NT2/D1 (cell line): ENCODE results near the gene SGIP1.
"Not testable (repeated sequence)": the region's sequence is repeated elsewhere in the genome, so short reads cannot be mapped to it uniquely, and the experiment has no call there.

ENCODE experiments used
- DNase-seq: peaks from one replicate; pipeline ENCODE4 v3.0.0-alpha.2; 2011; ENCODE audit warnings: low read depth, low spot score
- H3K27me3 ChIP-seq: 2 replicates; pipeline ENCODE4 v1.6.0; 2011; ENCODE audit warnings: mild to moderate bottlenecking; ENCODE audit not compliant: insufficient read length, insufficient read depth
- H3K36me3 ChIP-seq: 2 replicates; pipeline ENCODE4 v1.6.1; 2011; ENCODE audit warnings: mild to moderate bottlenecking, low read length, mixed read lengths; ENCODE audit not compliant: insufficient read depth, insufficient read length
- H3K4me1 ChIP-seq: 2 replicates; pipeline ENCODE4 v1.5.1; 2011; ENCODE audit not compliant: insufficient read depth, insufficient read length
- H3K4me3 ChIP-seq: 2 replicates; pipeline ENCODE4 v1.5.1; 2011; ENCODE audit warnings: low read depth; ENCODE audit not compliant: insufficient read length
- H3K9ac ChIP-seq: 2 replicates; pipeline ENCODE4 v1.6.0; 2011; ENCODE audit warnings: low read depth; ENCODE audit not compliant: insufficient read length
- H3K9me3 ChIP-seq: 2 replicates; pipeline ENCODE4 v1.5.1; 2011; ENCODE audit warnings: mild to moderate bottlenecking, low read length; ENCODE audit not compliant: insufficient read depth
- SUZ12 ChIP-seq: IDR thresholded peaks from 2 replicates; pipeline ENCODE4 v1.6.1; 2011; ENCODE audit not compliant: insufficient read length, insufficient read depth; ENCODE audit errors: extremely low read depth
- YY1 ChIP-seq: IDR thresholded peaks from 2 replicates; pipeline ENCODE4 v1.6.1; 2011; ENCODE audit not compliant: insufficient read length, insufficient read depth
- ZNF274 ChIP-seq: IDR thresholded peaks from 2 replicates; pipeline ENCODE4 v1.6.1; 2011; ENCODE audit warnings: mild to moderate bottlenecking, low read depth, low read length

The SGIP1 gene

GRCh38 chr1:66731170-66731865 is 197.4 kb downstream of the SGIP1 start:
- DNase-seq = no peak
- Histone ChIP-seq H3K4me1 (no peaks in the 10 kb centered on the region), H3K9ac (no peak overlapping the region), H3K27me3 (no peaks in the 10 kb centered on the region), H3K4me3 (no peak overlapping the region), H3K9me3 (no peaks in the 10 kb centered on the region), H3K36me3 (no peaks in the 10 kb centered on the region)
- TF ChIP-seq YY1 = no peak
- no peak for TF ChIP-seq ZNF274
- TF ChIP-seq SUZ12 = no peak

- TF ChIP-seq ZNF274 (no peak), YY1 (no peak), SUZ12 (no peak)
- H3K36me3 ChIP-seq = no peaks in the 10 kb centered on the region
- no peaks in the 10 kb centered on the region for H3K9me3 ChIP-seq
- no peak overlapping the region for H3K9ac ChIP-seq
- no peaks in the 10 kb centered on the region for H3K27me3 ChIP-seq
- DNase-seq = no peak
- no peaks in the 10 kb centered on the region for H3K4me1 ChIP-seq
- no peak overlapping the region for H3K4me3 ChIP-seq
Measured at GRCh38 chr1:66732407-66733166, 198.6 kb downstream of the SGIP1 start.

- no peak for DNase-seq
- Histone ChIP-seq H3K27me3 (no peaks in the 10 kb centered on the region), H3K4me3 (no peak overlapping the region), H3K4me1 (no peaks in the 10 kb centered on the region), H3K36me3 (no peaks in the 10 kb centered on the region), H3K9me3 (no peaks in the 10 kb centered on the region), H3K9ac (no peak overlapping the region)
- no peak for TF ChIP-seq SUZ12
- no peak for TF ChIP-seq ZNF274
- TF ChIP-seq YY1 = no peak
Measured at GRCh38 chr1:66733348-66734017, 199.5 kb downstream of the SGIP1 start.

GRCh38 chr1:66734531-66734930 is 200.6 kb downstream of the SGIP1 start:
- not testable (repeated sequence) for H3K27me3 ChIP-seq, DNase-seq, H3K4me3 ChIP-seq, H3K36me3 ChIP-seq, H3K4me1 ChIP-seq, H3K9ac ChIP-seq, H3K9me3 ChIP-seq

- Histone ChIP-seq H3K4me1 (no peaks in the 10 kb centered on the region), H3K27me3 (no peaks in the 10 kb centered on the region), H3K4me3 (no peak overlapping the region), H3K9me3 (no peaks in the 10 kb centered on the region), H3K9ac (no peak overlapping the region), H3K36me3 (no peaks in the 10 kb centered on the region)
- TF ChIP-seq YY1 (no peak), ZNF274 (no peak), SUZ12 (no peak)
- DNase-seq = no peak
Measured at GRCh38 chr1:66737836-66738235, 203.9 kb downstream of the SGIP1 start.

- no peak for TF ChIP-seq SUZ12
- TF ChIP-seq YY1 = no peak
- no peak for TF ChIP-seq ZNF274
- Histone ChIP-seq H3K4me3 (no peak overlapping the region), H3K9ac (no peak overlapping the region), H3K4me1 (no peaks in the 10 kb centered on the region), H3K36me3 (no peaks in the 10 kb centered on the region), H3K27me3 (no peaks in the 10 kb centered on the region), H3K9me3 (no peaks in the 10 kb centered on the region)
- DNase-seq = no peak
Measured at GRCh38 chr1:66739401-66740157, 205.6 kb downstream of the SGIP1 start.

- H3K27me3 ChIP-seq = no peaks in the 10 kb centered on the region
- no peaks in the 10 kb centered on the region for H3K4me1 ChIP-seq
- no peak for TF ChIP-seq YY1
- no peaks in the 10 kb centered on the region for H3K36me3 ChIP-seq
- DNase-seq = no peak
- H3K4me3 ChIP-seq = no peak overlapping the region
- no peaks in the 10 kb centered on the region for H3K9me3 ChIP-seq
- H3K9ac ChIP-seq = no peak overlapping the region
Measured at GRCh38 chr1:66745451-66745850, 211.5 kb downstream of the SGIP1 start.
